ENCODE measurements around the gene DES.

The DES gene

GRCh38 chr2:219410390-219410789 lies 7.8 kb upstream of the DES start:
- H3K4me3 ChIP-seq (ENCODE audit: low read length), result no peak overlapping the region
- no peak for TF ChIP-seq CTCF (IDR thresholded peaks at IDR 0.05; ENCODE audit: insufficient read depth, low read depth, low read length, missing control alignments)
- DNase-seq (ENCODE audit: low read depth), result no peak

- H3K4me3 ChIP-seq (ENCODE audit: low read length), result no peak overlapping the region
- no peak for TF ChIP-seq CTCF (IDR thresholded peaks at IDR 0.05; ENCODE audit: insufficient read depth, low read depth, low read length, missing control alignments)
- DNase-seq (ENCODE audit: low read depth), result no peak
Measured at GRCh38 chr2:219414857-219415256, 3.3 kb upstream of the DES start.

DNA sequence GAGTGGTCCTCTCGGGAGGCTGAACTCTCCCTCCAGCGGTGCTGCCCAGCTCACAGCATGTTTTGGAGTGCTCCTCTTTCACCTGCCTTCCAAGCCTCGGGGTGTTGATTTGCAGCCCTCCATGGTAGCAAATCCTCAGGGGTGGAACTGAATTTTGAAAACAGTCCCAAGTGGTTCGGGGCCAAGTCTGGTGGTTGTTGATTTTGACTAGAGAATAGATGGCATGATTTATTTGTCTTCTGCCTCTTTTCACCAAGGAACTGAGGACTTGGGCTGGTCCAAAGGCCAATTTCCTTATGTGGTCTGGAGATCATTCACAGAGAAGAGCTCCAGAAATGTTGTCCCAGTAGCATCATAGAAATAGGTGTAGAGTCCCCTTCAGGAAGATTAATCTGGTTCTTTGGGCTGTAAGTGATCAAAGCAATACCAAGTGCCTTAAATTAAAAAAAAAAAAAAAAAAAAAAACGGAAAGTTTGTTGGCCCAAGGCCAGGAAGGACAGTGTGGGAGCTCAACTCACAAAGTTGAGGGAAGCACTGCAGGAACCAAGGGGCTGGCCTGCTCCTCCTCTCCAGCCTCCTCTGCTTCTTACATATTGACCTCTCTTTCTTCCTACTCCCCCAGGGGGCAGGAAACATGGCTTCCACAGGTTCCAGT lies 2.5 kb upstream of the DES start:
- no peak for TF ChIP-seq CTCF (IDR thresholded peaks at IDR 0.05; ENCODE audit: insufficient read depth, low read depth, low read length, missing control alignments)
- no peak overlapping the region for H3K4me3 ChIP-seq (ENCODE audit: low read length)
- no peak for DNase-seq (ENCODE audit: low read depth)

- TF ChIP-seq CTCF (IDR thresholded peaks at IDR 0.05; ENCODE audit: insufficient read depth, low read depth, low read length, missing control alignments), result no peak
- H3K4me3 ChIP-seq (ENCODE audit: low read length), result no peak overlapping the region
- DNase-seq (ENCODE audit: low read depth), result no peak
Measured at GRCh38 chr2:219416235-219416602, 2.0 kb upstream of the DES start.

- no peak for TF ChIP-seq CTCF (IDR thresholded peaks at IDR 0.05; ENCODE audit: insufficient read depth, low read depth, low read length, missing control alignments)
- H3K4me3 ChIP-seq (ENCODE audit: low read length), result no peak overlapping the region
- no peak for DNase-seq (ENCODE audit: low read depth)
Measured at GRCh38 chr2:219416938-219417337, 1.2 kb upstream of the DES start.

DNA sequence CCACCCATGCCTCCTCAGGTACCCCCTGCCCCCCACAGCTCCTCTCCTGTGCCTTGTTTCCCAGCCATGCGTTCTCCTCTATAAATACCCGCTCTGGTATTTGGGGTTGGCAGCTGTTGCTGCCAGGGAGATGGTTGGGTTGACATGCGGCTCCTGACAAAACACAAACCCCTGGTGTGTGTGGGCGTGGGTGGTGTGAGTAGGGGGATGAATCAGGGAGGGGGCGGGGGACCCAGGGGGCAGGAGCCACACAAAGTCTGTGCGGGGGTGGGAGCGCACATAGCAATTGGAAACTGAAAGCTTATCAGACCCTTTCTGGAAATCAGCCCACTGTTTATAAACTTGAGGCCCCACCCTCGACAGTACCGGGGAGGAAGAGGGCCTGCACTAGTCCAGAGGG lies 803 bp upstream of the DES start:
- TF ChIP-seq CTCF (IDR thresholded peaks at IDR 0.05; ENCODE audit: insufficient read depth, low read depth, low read length, missing control alignments), result no peak
- no peak for DNase-seq (ENCODE audit: low read depth)
- H3K4me3 ChIP-seq (ENCODE audit: low read length), result no peak overlapping the region

GRCh38 chr2:219419012-219419324 lies 791 bp downstream of the DES start:
- no peak for TF ChIP-seq CTCF (IDR thresholded peaks at IDR 0.05; ENCODE audit: insufficient read depth, low read depth, low read length, missing control alignments)
- no peak for DNase-seq (ENCODE audit: low read depth)
- H3K4me3 ChIP-seq (ENCODE audit: low read length), result no peak overlapping the region

Measured in epithelial cell of esophagus (primary cell).